Thyroid gland (tissue), 4 donors: ENCODE measurements around the gene SLC4A3. TPM values are rescaled to one million over a fixed set of nuclear protein-coding genes. Genes with fewer than 3 reads are reported as not detected.

ENCODE experiments used
- DNase-seq, 2 donors: peaks; one replicate each; pipeline ENCODE4 v3.0.0-alpha.2; 2019
- H3K27ac ChIP-seq, 3 donors: fragments of 200-600 bp; sonication (generic); 1 replicate in 2 of 3; 2 replicates in 1 of 3; pipeline ENCODE4 v1.5.1; 2016 to 2019; ENCODE audit warnings: mild to moderate bottlenecking in 1 of 3, moderate library complexity in 1 of 3
- H3K27me3 ChIP-seq: fragments of 200-600 bp; sonication (generic); one replicate; pipeline ENCODE4 v1.5.1; 2019
- H3K36me3 ChIP-seq, 2 donors: fragments of 200-600 bp; sonication (generic); one replicate each; pipeline ENCODE4 v1.5.1; 2016 to 2019
- H3K4me1 ChIP-seq, 2 donors: fragments of 200-600 bp; sonication (generic); one replicate each; pipeline ENCODE4 v1.5.1; 2017 to 2019
- H3K4me3 ChIP-seq, 3 donors: fragments of 200-600 bp; sonication (generic); replicated peaks in 1 of 3; 1 replicate in 2 of 3; 2 replicates in 1 of 3; pipeline ENCODE4 v1.5.1; 2016; ENCODE audit warnings: mild to moderate bottlenecking in 1 of 3
- H3K9me3 ChIP-seq: fragments of 200-600 bp; sonication (generic); one replicate; pipeline ENCODE4 v1.5.1; 2017
- POLR2A ChIP-seq, 2 donors: fragments of 450-650 bp; IDR thresholded peaks; one replicate each; pipeline ENCODE4 v1.6.1; 2017; ENCODE audit warnings: antibody characterized with exemption in 2 of 2, mild to moderate bottlenecking in 2 of 2, moderate library complexity in 1 of 2
- WGBS, 2 donors: methylation state at CpG; one replicate each; pipeline ENCODE4 v1.1.5; 2017; 5-methylcytosine and 5-hydroxymethylcytosine counted together
- intact Hi-C: fragments of 100-400 bp; cut with DNase I; formaldehyde crosslinking; loops from one replicate; pipeline ENCODE4 v1.15.1; 2023
- total RNA-seq, 4 donors: library from RNA; depleted of rRNA; stranded (reverse); fragments of >200 nt; gene quantifications; one replicate each; pipeline ENCODE4 v1.2.3, GENCODE V29; 2016
- TF ChIP-seq, protein P1 (sequence below), 6 experiments: fragments of 200-600 bp in 3 of 6; fragments of 450-650 bp in 3 of 6; sonication (generic) in 3 of 6; IDR thresholded peaks; one replicate each; pipeline ENCODE4 v1.5.1; 2016 to 2019; ENCODE audit warnings: antibody characterized with exemption in 6 of 6, mild to moderate bottlenecking in 2 of 6, inconsistent platforms in 1 of 6, moderate library complexity in 1 of 6

The SLC4A3 gene
- total RNA-seq, 4 donors from 2014 or later: 1.2 to 3.2 (median 2.8) TPM

- intact Hi-C loops: no loop called here
- 80 to 88% methylated on average over 16 of the region's 16 CpGs for WGBS, 2 donors
Measured at GRCh38 chr2:219628986-219629901, 1.8 kb downstream of the SLC4A3 start.

GRCh38 chr2:219629976-219630695, 2.7 kb downstream of the SLC4A3 start:
- H3K27me3 ChIP-seq: no peaks in the 10 kb centered on the region
- no peaks in the 10 kb centered on the region for H3K36me3 ChIP-seq
- no peak overlapping the region for H3K27ac ChIP-seq
- H3K4me3 ChIP-seq: no peak overlapping the region
- H3K4me1 ChIP-seq: peaks cover 5 to 7% of the 10 kb centered on the region in 2 donors
- intact Hi-C loops: loop anchor here (10.0 kb wide), 1 partner anchor 225 kb away; no protein-coding TSS in a partner anchor
- no peak for TF ChIP-seq POLR2A (IDR thresholded peaks at IDR 0.05)
- TF ChIP-seq, protein P1, sequence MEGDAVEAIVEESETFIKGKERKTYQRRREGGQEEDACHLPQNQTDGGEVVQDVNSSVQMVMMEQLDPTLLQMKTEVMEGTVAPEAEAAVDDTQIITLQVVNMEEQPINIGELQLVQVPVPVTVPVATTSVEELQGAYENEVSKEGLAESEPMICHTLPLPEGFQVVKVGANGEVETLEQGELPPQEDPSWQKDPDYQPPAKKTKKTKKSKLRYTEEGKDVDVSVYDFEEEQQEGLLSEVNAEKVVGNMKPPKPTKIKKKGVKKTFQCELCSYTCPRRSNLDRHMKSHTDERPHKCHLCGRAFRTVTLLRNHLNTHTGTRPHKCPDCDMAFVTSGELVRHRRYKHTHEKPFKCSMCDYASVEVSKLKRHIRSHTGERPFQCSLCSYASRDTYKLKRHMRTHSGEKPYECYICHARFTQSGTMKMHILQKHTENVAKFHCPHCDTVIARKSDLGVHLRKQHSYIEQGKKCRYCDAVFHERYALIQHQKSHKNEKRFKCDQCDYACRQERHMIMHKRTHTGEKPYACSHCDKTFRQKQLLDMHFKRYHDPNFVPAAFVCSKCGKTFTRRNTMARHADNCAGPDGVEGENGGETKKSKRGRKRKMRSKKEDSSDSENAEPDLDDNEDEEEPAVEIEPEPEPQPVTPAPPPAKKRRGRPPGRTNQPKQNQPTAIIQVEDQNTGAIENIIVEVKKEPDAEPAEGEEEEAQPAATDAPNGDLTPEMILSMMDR (IDR thresholded peaks at IDR 0.05): no peak
- H3K9me3 ChIP-seq: no peaks in the 10 kb centered on the region
- DNase-seq: no peak
- WGBS, 2 donors: 84 to 92% methylated on average over 10 to 17 of the region's 20 CpGs

More at GRCh38 chr2:219628986-219629901, 1.8 kb downstream of the SLC4A3 start:
- no peak for TF ChIP-seq POLR2A (IDR thresholded peaks at IDR 0.05)
- TF ChIP-seq, protein P1 (IDR thresholded peaks at IDR 0.05): no peak
- Histone ChIP-seq H3K9me3 (no peaks in the 10 kb centered on the region), H3K27ac (no peak overlapping the region), H3K4me3 (no peak overlapping the region), H3K36me3 (no peaks in the 10 kb centered on the region), H3K4me1 (peaks cover 5 to 7% of the 10 kb centered on the region in 2 donors), H3K27me3 (no peaks in the 10 kb centered on the region)
- no peak for DNase-seq

- no peak overlapping the region for H3K27ac ChIP-seq
- no peaks in the 10 kb centered on the region for H3K36me3 ChIP-seq
- H3K4me3 ChIP-seq: no peak overlapping the region
- no peaks in the 10 kb centered on the region for H3K9me3 ChIP-seq
- no peaks in the 10 kb centered on the region for H3K27me3 ChIP-seq
- no peak for DNase-seq
- WGBS, 2 donors: 83 to 91% methylated on average over 13 to 15 of the region's 17 CpGs
- intact Hi-C loops: loop anchor here (10.0 kb wide), 1 partner anchor 226 kb away; no protein-coding TSS in a partner anchor
- peaks cover 5 to 7% of the 10 kb centered on the region in 2 donors for H3K4me1 ChIP-seq
- TF ChIP-seq, protein P1 (IDR thresholded peaks at IDR 0.05): no peak
- TF ChIP-seq POLR2A (IDR thresholded peaks at IDR 0.05): no peak
Measured at GRCh38 chr2:219630770-219631405, 3.5 kb downstream of the SLC4A3 start.

DNA sequence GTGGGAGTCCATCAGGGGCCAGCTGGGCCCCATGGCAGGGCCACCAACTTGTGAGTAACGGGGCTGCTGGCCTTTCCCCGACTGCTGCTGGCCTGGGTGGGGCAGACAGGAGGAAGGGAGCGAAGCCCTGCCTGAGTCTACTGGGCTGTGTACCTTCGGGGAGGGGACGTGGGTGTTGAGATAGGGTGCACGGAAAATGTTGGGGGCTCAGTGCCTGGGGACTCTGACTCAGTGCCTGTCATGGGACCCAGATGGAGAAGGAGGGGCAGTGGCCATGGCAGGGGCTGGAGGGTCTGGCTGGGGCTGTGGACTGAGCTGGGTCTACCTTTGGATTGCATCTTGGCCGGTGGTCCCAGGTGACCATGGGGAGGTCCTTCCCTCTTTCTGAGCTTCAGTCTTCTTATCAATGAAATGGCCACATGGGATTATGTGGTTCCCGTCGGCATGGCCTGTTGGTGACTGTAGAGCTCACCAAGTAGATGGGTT, 4.0 kb downstream of the SLC4A3 start:
- DNase-seq: no peak
- Histone ChIP-seq H3K4me1 (peaks cover 5 to 7% of the 10 kb centered on the region in 2 donors), H3K27me3 (no peaks in the 10 kb centered on the region), H3K9me3 (no peaks in the 10 kb centered on the region), H3K36me3 (no peaks in the 10 kb centered on the region), H3K4me3 (no peak overlapping the region), H3K27ac (no peak overlapping the region)
- TF ChIP-seq, protein P1 (IDR thresholded peaks at IDR 0.05): no peak
- TF ChIP-seq POLR2A (IDR thresholded peaks at IDR 0.05): no peak
- 90 to 92% methylated on average over 9 of the region's 9 CpGs for WGBS, 2 donors
- intact Hi-C loops: loop anchor here (10.0 kb wide), 1 partner anchor 227 kb away; no protein-coding TSS in a partner anchor
